K562 (cell line): ENCODE results near the gene YLPM1. TPM values are rescaled to one million over a fixed set of nuclear protein-coding genes. Genes with fewer than 3 reads are reported as not detected.

Experiments
- ATAC-seq: fragments of 200-7000 bp; cut with Tn5 transposase; 3 replicates; pipeline ENCODE4 v1.9.1; 2020; ENCODE audit warnings: moderate library complexity
- BruUV-seq: library from RNA; stranded (reverse); fragments of 400-500 nt; replicated peaks from 2 replicates; lab custom pipeline; 2021; lab: Mats Ljungman, UMichigan
- CTCF ChIA-PET: fragments of 300-600 bp; formaldehyde crosslinking; extraction: SDS; loops from one replicate; lab custom pipeline; 2021; ENCODE audit warnings: low intra/inter-chr PET ratio; lab: Yijun Ruan, JAX
- POLR2A ChIA-PET: fragments of 300-600, 350-650 bp; sonication (Branson Sonifier 250); formaldehyde crosslinking; extraction: SDS; loops from one replicate; lab custom pipeline; 2021; ENCODE audit warnings: antibody characterized with exemption, inconsistent platforms; lab: Yijun Ruan, JAX
- DNase-seq, 4 experiments: peaks; one replicate each; pipeline versions ENCODE4 v3.0.0 to v3.0.0-alpha.2; 2011 to 2018; ENCODE audit warnings: low spot score in 3 of 4, mixed read lengths in 3 of 4; ENCODE audit errors: extremely low read depth in 1 of 4
- FAIRE-seq: peaks from 2 replicates; lab custom pipeline; 2011; peaks lifted over from hg19 to GRCh38; lab: Jason Lieb, UNC
- H2AFZ ChIP-seq: 2 replicates; pipeline ENCODE4 v1.6.0; 2011; ENCODE audit warnings: low read depth, low read length, control low read depth, inconsistent platforms
- H3K27ac ChIP-seq: fragments of 200-600 bp; 3 replicates; pipeline ENCODE4 v1.8.0; 2011; ENCODE audit warnings: low read depth, mild to moderate bottlenecking, control low read depth, inconsistent platforms, low read length, moderate library complexity, mixed read lengths; ENCODE audit errors: extremely low read depth
- H3K27me3 ChIP-seq, 2 experiments: fragments of 300-600 bp in 1 of 2; 2 replicates in 1 of 2; 3 replicates in 1 of 2; pipeline versions ENCODE4 v1.6.0 to v1.8.0; 2011; ENCODE audit warnings: inconsistent platforms in 2 of 2, low read length in 2 of 2, mild to moderate bottlenecking in 1 of 2, mixed read lengths in 1 of 2, moderate library complexity in 1 of 2; ENCODE audit not compliant: control insufficient read depth in 2 of 2, insufficient read depth in 2 of 2
- H3K36me3 ChIP-seq: fragments of 300-600 bp; 3 replicates; pipeline ENCODE4 v1.8.0; 2011; ENCODE audit warnings: mild to moderate bottlenecking, low read length, inconsistent platforms; ENCODE audit not compliant: control insufficient read depth, insufficient read depth
- H3K4me1 ChIP-seq, 2 experiments: fragments of 200-600 bp in 1 of 2; replicated peaks in 1 of 2; 2 replicates in 1 of 2; 3 replicates in 1 of 2; pipeline versions ENCODE4 v1.5.1 to v1.8.0; 2011; ENCODE audit warnings: inconsistent platforms in 2 of 2, low read length in 2 of 2, mild to moderate bottlenecking in 1 of 2, mixed read lengths in 1 of 2, moderate library complexity in 1 of 2; ENCODE audit not compliant: control insufficient read depth in 2 of 2, insufficient read depth in 2 of 2
- H3K4me2 ChIP-seq: 2 replicates; pipeline ENCODE4 v1.6.1; 2011; ENCODE audit warnings: low read length, control low read depth, inconsistent platforms, mixed read lengths; ENCODE audit not compliant: insufficient read depth
- H3K4me3 ChIP-seq: fragments of 200-600 bp; sonication (generic), shearing (Covaris generic); 2 replicates; pipeline ENCODE4 v1.5.1; 2016; ENCODE audit warnings: control low read depth, inconsistent platforms
- H3K79me2 ChIP-seq: fragments of 200-600 bp; 3 replicates; pipeline ENCODE4 v1.8.0; 2011; ENCODE audit warnings: low read length, inconsistent platforms; ENCODE audit not compliant: control insufficient read depth, insufficient read depth
- H3K9ac ChIP-seq, 2 experiments: 2 replicates each; pipeline versions ENCODE4 v1.6.0 to v1.6.1; 2011; ENCODE audit warnings: low read depth in 2 of 2, low read length in 2 of 2, control low read depth in 1 of 2, inconsistent platforms in 1 of 2, mild to moderate bottlenecking in 1 of 2, mixed read lengths in 1 of 2; ENCODE audit not compliant: insufficient read depth in 1 of 2
- H3K9me1 ChIP-seq: one replicate; pipeline ENCODE4 v1.6.0; 2011; ENCODE audit warnings: inconsistent platforms, mild to moderate bottlenecking, low read length, moderate library complexity; ENCODE audit not compliant: control insufficient read depth, insufficient read depth
- H3K9me3 ChIP-seq: replicated peaks from 2 replicates; pipeline ENCODE4 v1.5.1; 2011; ENCODE audit warnings: low read depth, low read length, inconsistent platforms; ENCODE audit not compliant: control insufficient read depth, insufficient read depth
- H4K20me1 ChIP-seq: replicated peaks from 2 replicates; pipeline ENCODE4 v1.6.1; 2011; ENCODE audit warnings: low read length, inconsistent platforms, mixed read lengths; ENCODE audit not compliant: control insufficient read depth, insufficient read depth
- LCOR ChIP-seq: sonication (generic); formaldehyde crosslinking; IDR thresholded peaks from 2 replicates; pipeline ENCODE4 v1.8.0; 2022; ENCODE audit warnings: mild to moderate bottlenecking, missing genetic modification reagents
- MEF2A ChIP-seq: IDR thresholded peaks from 2 replicates; pipeline ENCODE4 v1.6.1; 2011; ENCODE audit warnings: low read depth, mild to moderate bottlenecking, low read length, moderate library complexity; ENCODE audit not compliant: control insufficient read depth
- POLR2B ChIP-seq: fragments of 450-650 bp; IDR thresholded peaks from 2 replicates; pipeline ENCODE4 v1.6.1; 2018; ENCODE audit warnings: low read depth; ENCODE audit not compliant: partially characterized antibody
- ZBTB34 ChIP-seq: fragments of 250-450 bp; sonication (Bioruptor Pico); IDR thresholded peaks from 2 replicates; pipeline ENCODE4 v1.8.0; 2021; ENCODE audit warnings: mild to moderate bottlenecking, moderate library complexity
- WGBS: fragments of 100-300 bp; shearing (Covaris generic); methylation state at CpG from one replicate; pipeline ENCODE4 v1.1.6; 2016; ENCODE audit warnings: low coverage, mixed read lengths; ENCODE audit not compliant: insufficient coverage; ENCODE audit errors: missing lambda C conversion rate; 5-methylcytosine and 5-hydroxymethylcytosine counted together
- in situ Hi-C: fragments of 300-500 bp; cut with MboI; formaldehyde crosslinking; loops from 4 replicates; pipeline ENCODE4 v1.15.0; 2018; ENCODE audit warnings: inconsistent platforms, mixed read lengths
- intact Hi-C: fragments of 100-400 bp; cut with micrococcal nuclease; formaldehyde crosslinking; loops from 2 replicates; pipeline ENCODE4 v1.14.2; 2022
- polyA plus RNA-seq, 8 experiments: library from polyadenylated mRNA; depleted of rRNA in 4 of 8; stranded (reverse) in 5 of 8; unstranded in 3 of 8; fragments of >200 nt; fragmentation: Nextera tagmentation in 2 of 8; fragmentation: Illumina TruSeq in 1 of 8; extraction: Ambion mirVana in 2 of 8; extraction: Trizol in 1 of 8; gene quantifications; 2 replicates each; pipeline versions ENCODE4 v1.2.1 to v1.2.3, GENCODE V29; 2011 to 2014; ENCODE audit warnings: inconsistent platforms in 1 of 8, missing spikeins in 1 of 8
- total RNA-seq, 7 experiments: library from RNA; depleted of rRNA in 6 of 7; stranded (reverse); fragments of >200 nt in 6 of 7; fragmentation: Illumina TruSeq in 2 of 7; extraction: Trizol in 2 of 7; gene quantifications; 2 replicates each; pipeline versions ENCODE4 v1.2.1 to v1.2.3, GENCODE V29; 2011 to 2021; ENCODE audit warnings: low replicate concordance in 1 of 7

Gene YLPM1
- total and polyA plus RNA-seq, 9 of the 15 experiments (the other 6 are each of a cell fraction or from before 2014, with no cell fraction given), result 7.2 to 32.7 (median 14.6) TPM

GRCh38 chr14:74855945-74856344 is 92.8 kb downstream of the YLPM1 start (continued):
- TF ChIP-seq MEF2A, result no peak
- TF ChIP-seq POLR2B, result no peak

- no peak overlapping the region for H3K4me3 ChIP-seq
- DNase-seq (no peak), FAIRE-seq (no peak), ATAC-seq (no peak)
- no peak for TF ChIP-seq ZBTB34 (CRISPR knock-in tag)
- TF ChIP-seq LCOR (CRISPR knock-in tag), result no peak
- H2AFZ ChIP-seq, result no peak overlapping the region
- H3K4me1 ChIP-seq, result peaks cover 6 to 13% of the 10 kb centered on the region in 2 experiments; a peak in 4 of 5 replicates
- no peaks in the 10 kb centered on the region for H3K9me3 ChIP-seq
- no peaks in the 10 kb centered on the region for H3K36me3 ChIP-seq
- H4K20me1 ChIP-seq, result no peaks in the 10 kb centered on the region; the same call in 1 of the 2 replicates
- BruUV-seq, result no TSS peak
- WGBS, result 9% methylated on average over 1 of the region's 1 CpG
- no peaks in the 10 kb centered on the region for H3K79me2 ChIP-seq
- CTCF ChIA-PET, result no interaction called here
- POLR2A ChIA-PET, result interaction anchor here (1.0 to 2.9 kb wide), 3 partner anchors 10 to 20 kb away, joined by 3 to 11 read pairs (median 4); partner anchors contain the start of gene PROX2
- H3K27me3 ChIP-seq, result no peaks in the 10 kb centered on the region
- H3K9me1 ChIP-seq, result no peaks in the 10 kb centered on the region
- H3K27ac ChIP-seq, result no peak overlapping the region
- H3K4me2 ChIP-seq, result no peak overlapping the region
- H3K9ac ChIP-seq, result no peak overlapping the region
- in situ Hi-C loops, result no loop called here
- intact Hi-C loops, result no loop called here
Measured at GRCh38 chr14:74856366-74856765, 93.2 kb downstream of the YLPM1 start.
